HepG2 (cell line): Measurements from ENCODE around the gene SCFD1. TPM values are rescaled to one million over a fixed set of nuclear protein-coding genes. Genes with fewer than 3 reads are reported as not detected.
A peak's percentile ranks its signal among the peaks of the same experiment; 100 is the strongest.

Source experiments
- ELF1 ChIP-seq: sonication (generic); formaldehyde crosslinking; IDR thresholded peaks from 2 replicates; pipeline ENCODE4 v1.4.0; 2020; ENCODE audit warnings: missing genetic modification reagents
- ELF4 ChIP-seq: sonication (generic); formaldehyde crosslinking; IDR thresholded peaks from 2 replicates; pipeline ENCODE4 v1.5.0; 2020; ENCODE audit warnings: missing genetic modification reagents, mild to moderate bottlenecking, moderate library complexity, borderline replicate concordance
- HNF4G ChIP-seq, 2 experiments: sonication (generic) in 1 of 2; formaldehyde crosslinking in 1 of 2; IDR thresholded peaks; 2 replicates each; pipeline versions ENCODE4 v1.4.0 to v1.6.1; 2011 to 2020; ENCODE audit warnings: borderline replicate concordance in 2 of 2, low read depth in 2 of 2, mild to moderate bottlenecking in 2 of 2, low read length in 1 of 2, missing genetic modification reagents in 1 of 2, moderate library complexity in 1 of 2
- KDM3A ChIP-seq: IDR thresholded peaks from 2 replicates; pipeline ENCODE4 v1.6.1; 2018; ENCODE audit warnings: low read depth, missing compliant biosample characterization
- RELA ChIP-seq: sonication (generic); formaldehyde crosslinking; IDR thresholded peaks from 2 replicates; pipeline ENCODE4 v1.4.0; 2020; ENCODE audit warnings: missing genetic modification reagents
- RXRB ChIP-seq: IDR thresholded peaks from 2 replicates; pipeline ENCODE4 v1.6.1; 2016; ENCODE audit warnings: borderline replicate concordance, missing genetic modification reagents, missing compliant biosample characterization
- TAF15 ChIP-seq: fragments of 200-400 bp; formaldehyde crosslinking; IDR thresholded peaks from one replicate; pipeline ENCODE4 v1.6.1; 2018; ENCODE audit warnings: mild to moderate bottlenecking, low read depth, low read length; ENCODE audit not compliant: poor library complexity, severe bottlenecking
- TSC22D2 ChIP-seq: sonication (generic); formaldehyde crosslinking; IDR thresholded peaks from 2 replicates; pipeline ENCODE4 v1.5.1; 2020; ENCODE audit warnings: missing genetic modification reagents, mild to moderate bottlenecking, borderline replicate concordance
- WIZ ChIP-seq: sonication (generic); formaldehyde crosslinking; IDR thresholded peaks from 2 replicates; pipeline ENCODE4 v1.5.1; 2020; ENCODE audit warnings: mild to moderate bottlenecking, missing genetic modification reagents
- ZBTB20 ChIP-seq: sonication (generic); formaldehyde crosslinking; IDR thresholded peaks from 2 replicates; pipeline ENCODE4 v1.8.1; 2023; ENCODE audit warnings: missing genetic modification reagents, low read depth, mild to moderate bottlenecking, borderline replicate concordance
- ZFY ChIP-seq: sonication (generic); formaldehyde crosslinking; IDR thresholded peaks from 2 replicates; pipeline ENCODE4 v1.4.0; 2020; ENCODE audit warnings: missing genetic modification reagents
- ZKSCAN8 ChIP-seq: IDR thresholded peaks from 2 replicates; pipeline ENCODE4 v1.6.1; 2016; ENCODE audit warnings: borderline replicate concordance, missing genetic modification reagents, missing compliant biosample characterization
- ZNF383 ChIP-seq: sonication (generic); formaldehyde crosslinking; IDR thresholded peaks from 2 replicates; pipeline ENCODE4 v1.4.0; 2020; ENCODE audit warnings: missing genetic modification reagents, mild to moderate bottlenecking, borderline replicate concordance
- ZNF562 ChIP-seq: sonication (generic); formaldehyde crosslinking; IDR thresholded peaks from 2 replicates; pipeline ENCODE4 v1.8.0; 2022; ENCODE audit warnings: missing genetic modification reagents, borderline replicate concordance
- ZNF670 ChIP-seq: sonication (generic); formaldehyde crosslinking; IDR thresholded peaks from 2 replicates; pipeline ENCODE4 v1.8.0; 2022; ENCODE audit warnings: mild to moderate bottlenecking, missing genetic modification reagents, borderline replicate concordance
- ZNF781 ChIP-seq: sonication (generic); formaldehyde crosslinking; IDR thresholded peaks from 2 replicates; pipeline ENCODE4 v1.5.1; 2020; ENCODE audit warnings: borderline replicate concordance, mild to moderate bottlenecking, missing genetic modification reagents; ENCODE audit errors: not compliant biosample characterization
- ZNF782 ChIP-seq: sonication (generic); formaldehyde crosslinking; IDR thresholded peaks from 2 replicates; pipeline ENCODE4 v1.4.0; 2020; ENCODE audit warnings: missing genetic modification reagents, mild to moderate bottlenecking, borderline replicate concordance
- ZNF790 ChIP-seq: sonication (generic); formaldehyde crosslinking; IDR thresholded peaks from 2 replicates; pipeline ENCODE4 v1.8.0; 2022; ENCODE audit warnings: missing genetic modification reagents, mild to moderate bottlenecking, borderline replicate concordance
- ZNF83 ChIP-seq: sonication (generic); formaldehyde crosslinking; IDR thresholded peaks from 2 replicates; pipeline ENCODE4 v1.4.0; 2020; ENCODE audit warnings: missing genetic modification reagents, mild to moderate bottlenecking, borderline replicate concordance
- polyA plus RNA-seq, 8 experiments: library from polyadenylated mRNA; depleted of rRNA in 3 of 8; stranded (reverse) in 7 of 8; unstranded in 1 of 8; fragments of >200 nt; fragmentation: Illumina TruSeq in 4 of 8; extraction: Trizol in 4 of 8; gene quantifications; 2 replicates each; pipeline versions ENCODE4 v1.2.1 to v1.2.3, GENCODE V29; 2011 to 2016; ENCODE audit warnings: low read depth in 4 of 8, missing spikeins in 1 of 8, mixed read lengths in 1 of 8; ENCODE audit not compliant: insufficient read depth in 1 of 8
- total RNA-seq, 5 experiments: library from RNA; depleted of rRNA; stranded (reverse); fragments of >200 nt; fragmentation: Illumina TruSeq; extraction: Trizol; gene quantifications; 2 replicates each; pipeline ENCODE4 v1.2.3, GENCODE V29; 2016; ENCODE audit warnings: low read depth in 1 of 5
- TF ChIP-seq, protein P1 (sequence below): IDR thresholded peaks from 2 replicates; pipeline ENCODE4 v1.6.1; 2016
- TF ChIP-seq, protein P2 (sequence below): sonication (generic); formaldehyde crosslinking; IDR thresholded peaks from 2 replicates; pipeline ENCODE4 v1.8.1; 2022; ENCODE audit warnings: mild to moderate bottlenecking, missing genetic modification reagents
- TF ChIP-seq, protein P3 (sequence below): sonication (generic); formaldehyde crosslinking; IDR thresholded peaks from 2 replicates; pipeline ENCODE4 v1.4.0; 2020; ENCODE audit warnings: missing genetic modification reagents
- TF ChIP-seq, protein P4 (sequence below): sonication (generic); formaldehyde crosslinking; IDR thresholded peaks from 2 replicates; pipeline ENCODE4 v1.4.0; 2020; ENCODE audit warnings: missing genetic modification reagents; ENCODE audit errors: not compliant biosample characterization
- TF ChIP-seq, protein P5 (sequence below): sonication (generic); formaldehyde crosslinking; IDR thresholded peaks from 2 replicates; pipeline ENCODE4 v1.5.0; 2020; ENCODE audit warnings: mild to moderate bottlenecking, missing genetic modification reagents

The SCFD1 gene
- total and polyA plus RNA-seq, 2 of the 13 experiments (the other 11 are each of a cell fraction or from before 2014, with no cell fraction given) = 235 to 256 TPM

DNA sequence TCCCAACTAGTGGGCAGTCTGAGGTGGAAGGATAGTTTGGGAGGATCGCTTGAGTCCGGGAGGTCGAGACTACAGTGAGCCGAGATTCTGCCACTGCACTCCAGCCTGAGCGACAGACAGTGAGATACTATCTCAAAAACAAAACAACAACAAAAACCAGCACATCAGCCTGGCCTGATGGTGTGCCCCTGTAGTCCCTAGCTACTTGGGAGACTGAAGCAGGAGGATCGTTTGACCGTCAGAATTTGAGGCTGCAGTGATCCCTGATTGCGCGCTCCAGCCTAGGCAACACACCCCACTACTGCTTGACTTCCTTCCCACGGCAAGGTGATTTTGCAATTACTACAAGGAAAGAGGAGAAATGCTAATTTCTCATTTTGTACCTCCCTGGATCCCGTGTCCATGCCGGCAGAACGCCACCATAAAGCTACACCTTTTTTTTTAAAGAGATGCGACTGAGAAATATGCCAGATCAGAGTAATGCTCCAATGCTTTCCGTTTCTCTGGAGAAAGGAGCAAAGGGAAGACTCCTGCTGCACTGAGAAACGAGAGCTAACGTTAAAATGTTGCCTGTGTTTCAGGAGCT, 672 bp upstream of the SCFD1 start (continued):
- TF ChIP-seq, protein P1, sequence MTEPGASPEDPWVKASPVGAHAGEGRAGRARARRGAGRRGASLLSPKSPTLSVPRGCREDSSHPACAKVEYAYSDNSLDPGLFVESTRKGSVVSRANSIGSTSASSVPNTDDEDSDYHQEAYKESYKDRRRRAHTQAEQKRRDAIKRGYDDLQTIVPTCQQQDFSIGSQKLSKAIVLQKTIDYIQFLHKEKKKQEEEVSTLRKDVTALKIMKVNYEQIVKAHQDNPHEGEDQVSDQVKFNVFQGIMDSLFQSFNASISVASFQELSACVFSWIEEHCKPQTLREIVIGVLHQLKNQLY (CRISPR knock-in tag) = peak; percentile 14; the same call in 1 of the 2 replicates
- TF ChIP-seq ZNF781 (CRISPR knock-in tag) = no peak
- TF ChIP-seq ZFY (CRISPR knock-in tag) = no peak
- TF ChIP-seq ZNF562 (CRISPR knock-in tag) = no peak
- TF ChIP-seq ZKSCAN8 (CRISPR knock-in tag) = no peak
- TF ChIP-seq TSC22D2 = no peak; the same call in 1 of the 2 replicates
- TF ChIP-seq, protein P2, sequence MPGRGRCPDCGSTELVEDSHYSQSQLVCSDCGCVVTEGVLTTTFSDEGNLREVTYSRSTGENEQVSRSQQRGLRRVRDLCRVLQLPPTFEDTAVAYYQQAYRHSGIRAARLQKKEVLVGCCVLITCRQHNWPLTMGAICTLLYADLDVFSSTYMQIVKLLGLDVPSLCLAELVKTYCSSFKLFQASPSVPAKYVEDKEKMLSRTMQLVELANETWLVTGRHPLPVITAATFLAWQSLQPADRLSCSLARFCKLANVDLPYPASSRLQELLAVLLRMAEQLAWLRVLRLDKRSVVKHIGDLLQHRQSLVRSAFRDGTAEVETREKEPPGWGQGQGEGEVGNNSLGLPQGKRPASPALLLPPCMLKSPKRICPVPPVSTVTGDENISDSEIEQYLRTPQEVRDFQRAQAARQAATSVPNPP (CRISPR knock-in tag) = no peak
- no peak for TF ChIP-seq RELA (CRISPR knock-in tag)
- no peak for TF ChIP-seq ELF1 (CRISPR knock-in tag)
- no peak for TF ChIP-seq ZNF782 (CRISPR knock-in tag)
- no peak for TF ChIP-seq ZNF83 (CRISPR knock-in tag)
- TF ChIP-seq ZNF790 (CRISPR knock-in tag) = no peak
- TF ChIP-seq, protein P3, sequence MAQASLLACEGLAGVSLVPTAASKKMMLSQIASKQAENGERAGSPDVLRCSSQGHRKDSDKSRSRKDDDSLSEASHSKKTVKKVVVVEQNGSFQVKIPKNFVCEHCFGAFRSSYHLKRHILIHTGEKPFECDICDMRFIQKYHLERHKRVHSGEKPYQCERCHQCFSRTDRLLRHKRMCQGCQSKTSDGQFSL (CRISPR knock-in tag) = no peak
- no peak for TF ChIP-seq TAF15
- TF ChIP-seq, protein P4, sequence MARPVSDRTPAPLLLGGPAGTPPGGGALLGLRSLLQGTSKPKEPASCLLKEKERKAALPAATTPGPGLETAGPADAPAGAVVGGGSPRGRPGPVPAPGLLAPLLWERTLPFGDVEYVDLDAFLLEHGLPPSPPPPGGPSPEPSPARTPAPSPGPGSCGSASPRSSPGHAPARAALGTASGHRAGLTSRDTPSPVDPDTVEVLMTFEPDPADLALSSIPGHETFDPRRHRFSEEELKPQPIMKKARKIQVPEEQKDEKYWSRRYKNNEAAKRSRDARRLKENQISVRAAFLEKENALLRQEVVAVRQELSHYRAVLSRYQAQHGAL (CRISPR knock-in tag) = no peak
- no peak for TF ChIP-seq ZNF383 (CRISPR knock-in tag)
- peak; percentile 25; the same call in 1 of the 2 replicates for TF ChIP-seq ZBTB20 (CRISPR knock-in tag)
- TF ChIP-seq KDM3A (CRISPR knock-in tag) = no peak
- no peak for TF ChIP-seq HNF4G (IDR thresholded peaks at IDR 0.05; ENCODE audit: borderline replicate concordance, low read depth, low read length)
- no peak; the same call in 1 of the 2 replicates for TF ChIP-seq HNF4G (CRISPR knock-in tag; IDR thresholded peaks at IDR 0.05; ENCODE audit: borderline replicate concordance, low read depth)
- no peak for TF ChIP-seq WIZ (CRISPR knock-in tag)
- TF ChIP-seq, protein P5, sequence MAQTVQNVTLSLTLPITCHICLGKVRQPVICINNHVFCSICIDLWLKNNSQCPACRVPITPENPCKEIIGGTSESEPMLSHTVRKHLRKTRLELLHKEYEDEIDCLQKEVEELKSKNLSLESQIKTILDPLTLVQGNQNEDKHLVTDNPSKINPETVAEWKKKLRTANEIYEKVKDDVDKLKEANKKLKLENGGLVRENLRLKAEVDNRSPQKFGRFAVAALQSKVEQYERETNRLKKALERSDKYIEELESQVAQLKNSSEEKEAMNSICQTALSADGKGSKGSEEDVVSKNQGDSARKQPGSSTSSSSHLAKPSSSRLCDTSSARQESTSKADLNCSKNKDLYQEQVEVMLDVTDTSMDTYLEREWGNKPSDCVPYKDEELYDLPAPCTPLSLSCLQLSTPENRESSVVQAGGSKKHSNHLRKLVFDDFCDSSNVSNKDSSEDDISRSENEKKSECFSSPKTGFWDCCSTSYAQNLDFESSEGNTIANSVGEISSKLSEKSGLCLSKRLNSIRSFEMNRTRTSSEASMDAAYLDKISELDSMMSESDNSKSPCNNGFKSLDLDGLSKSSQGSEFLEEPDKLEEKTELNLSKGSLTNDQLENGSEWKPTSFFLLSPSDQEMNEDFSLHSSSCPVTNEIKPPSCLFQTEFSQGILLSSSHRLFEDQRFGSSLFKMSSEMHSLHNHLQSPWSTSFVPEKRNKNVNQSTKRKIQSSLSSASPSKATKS (CRISPR knock-in tag) = no peak
- TF ChIP-seq RXRB = no peak; the same call in 1 of the 2 replicates
- TF ChIP-seq ZNF670 (CRISPR knock-in tag) = 0 out of 2 replicates have a peak, but pooled peaks have one; percentile 1
- TF ChIP-seq ELF4 (CRISPR knock-in tag) = no peak
